ENCODE measurements around the gene SRI. TPM values are rescaled to one million over a fixed set of nuclear protein-coding genes. Genes with fewer than 3 reads are reported as not detected.
"Not testable (repeated sequence)": the region's sequence is repeated elsewhere in the genome, so short reads cannot be mapped to it uniquely, and the experiment has no call there.

The SRI gene, protein sequence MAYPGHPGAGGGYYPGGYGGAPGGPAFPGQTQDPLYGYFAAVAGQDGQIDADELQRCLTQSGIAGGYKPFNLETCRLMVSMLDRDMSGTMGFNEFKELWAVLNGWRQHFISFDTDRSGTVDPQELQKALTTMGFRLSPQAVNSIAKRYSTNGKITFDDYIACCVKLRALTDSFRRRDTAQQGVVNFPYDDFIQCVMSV
- 100 to 1,000 TPM in 2 of 3 donors, 10 to 100 TPM in 1; 54.6 to 117 (median 101) TPM for polyA plus RNA-seq

DNA sequence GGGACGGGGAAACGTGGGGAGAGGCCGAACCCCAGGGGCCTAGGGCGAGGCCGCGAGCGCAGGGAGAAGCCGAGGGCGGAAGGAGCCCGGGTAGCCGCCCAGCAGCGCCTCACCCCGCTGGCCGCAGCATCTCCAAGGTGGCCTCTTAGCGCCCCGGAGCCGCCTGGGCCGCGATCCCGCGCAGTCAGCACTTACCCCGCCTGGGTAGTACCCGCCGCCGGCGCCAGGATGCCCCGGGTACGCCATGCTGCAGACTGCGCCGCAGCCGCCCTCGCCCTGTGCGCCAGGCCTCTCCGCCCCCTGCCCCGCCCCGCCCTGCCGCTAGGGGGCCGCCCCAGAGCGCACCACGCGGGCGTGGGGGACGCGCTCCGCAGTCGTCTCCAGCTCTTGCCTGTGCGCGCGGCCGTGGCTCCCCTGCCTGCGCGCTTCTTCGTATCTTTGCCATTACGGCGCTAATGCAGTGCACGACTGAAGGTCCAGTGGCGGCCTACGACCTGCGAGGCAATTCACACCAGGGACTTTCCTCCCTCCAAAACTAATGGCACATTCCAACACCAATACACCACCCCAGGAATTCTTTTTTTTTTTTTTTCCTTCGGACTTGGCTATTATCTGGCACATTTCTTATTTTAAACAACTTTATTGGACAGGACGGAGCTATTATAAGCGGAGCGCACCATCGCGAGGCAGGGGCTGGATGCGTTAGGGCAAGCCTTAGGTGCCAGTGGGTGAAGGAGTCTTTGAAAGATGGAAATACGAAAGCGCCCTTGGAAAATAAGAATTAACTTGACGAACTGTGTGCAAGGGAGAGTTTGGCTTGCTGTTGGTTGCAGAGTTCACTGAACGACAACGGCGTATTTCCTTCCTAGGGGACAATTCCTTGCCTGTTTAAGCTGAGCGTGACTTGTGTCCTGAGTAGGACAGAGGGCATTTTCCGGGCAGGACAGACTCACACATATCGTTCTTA lies at the start of gene SRI:
SRI (minus strand) TSS at position 258 of the 967 bp plus-strand sequence; CDS start at position 246, 12 bp downstream.
- WGBS, 3 donors, result 0 to 1% (median 1%) methylated on average over 57 to 75 of the region's 75 CpGs
- H3K27ac ChIP-seq (ENCODE audit: low read depth, low read length), result peak within 1 kb of the TSS; percentile 45

DNA sequence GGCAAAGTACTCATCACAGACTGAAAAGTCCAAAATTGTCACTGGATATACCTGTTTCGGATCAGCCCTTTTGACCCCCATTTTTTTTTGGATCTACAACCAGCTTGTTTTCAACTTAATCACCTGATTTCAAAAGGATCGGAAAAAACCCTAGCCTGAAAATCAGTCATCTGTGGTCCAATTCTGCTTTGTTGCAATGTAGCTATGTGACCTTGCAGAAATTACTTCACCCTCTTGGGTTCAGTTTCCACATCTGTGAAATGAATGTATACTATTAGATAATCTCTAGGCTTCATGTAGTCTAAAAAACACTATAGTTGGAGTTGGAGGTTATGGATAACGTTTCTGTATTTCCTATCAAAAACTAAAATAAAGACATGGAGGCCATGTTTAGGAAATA lies 49.7 kb upstream of the SRI start:
- H3K27ac ChIP-seq (ENCODE audit: low read depth, low read length), result no peak overlapping the region
- 78 to 86% (median 79%) methylated on average over 3 of the region's 3 CpGs for WGBS, 3 donors

- no peak overlapping the region for H3K27ac ChIP-seq (ENCODE audit: low read depth, low read length)
- 32 to 53% (median 36%) methylated on average over 2 of the region's 2 CpGs for WGBS, 3 donors
Observed at GRCh38 chr7:88268858-88269257, 49.0 kb upstream of the SRI start.

DNA sequence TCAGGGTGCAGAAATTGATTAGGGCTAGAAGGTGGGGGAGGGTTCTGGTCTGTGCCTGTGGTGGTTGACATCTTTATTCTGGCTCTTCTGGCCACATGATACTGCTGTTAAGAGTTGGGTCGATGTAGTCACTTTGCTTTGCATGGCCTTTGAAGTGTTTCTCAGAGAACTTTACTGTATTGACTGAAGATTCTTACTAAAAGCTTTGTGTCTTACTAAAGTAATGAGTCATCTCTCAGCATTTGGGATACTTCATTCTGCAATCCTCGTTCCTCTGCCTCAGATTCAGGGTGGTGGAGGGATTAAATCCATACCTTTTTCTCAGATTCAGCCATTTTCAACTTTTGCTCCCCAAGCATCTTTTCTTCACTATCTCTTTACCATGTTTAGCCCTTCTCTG lies 48.2 kb upstream of the SRI start:
- no peak overlapping the region for H3K27ac ChIP-seq (ENCODE audit: low read depth, low read length)
- WGBS, 3 donors, result 67 to 88% (median 83%) methylated on average over 2 of the region's 2 CpGs

DNA sequence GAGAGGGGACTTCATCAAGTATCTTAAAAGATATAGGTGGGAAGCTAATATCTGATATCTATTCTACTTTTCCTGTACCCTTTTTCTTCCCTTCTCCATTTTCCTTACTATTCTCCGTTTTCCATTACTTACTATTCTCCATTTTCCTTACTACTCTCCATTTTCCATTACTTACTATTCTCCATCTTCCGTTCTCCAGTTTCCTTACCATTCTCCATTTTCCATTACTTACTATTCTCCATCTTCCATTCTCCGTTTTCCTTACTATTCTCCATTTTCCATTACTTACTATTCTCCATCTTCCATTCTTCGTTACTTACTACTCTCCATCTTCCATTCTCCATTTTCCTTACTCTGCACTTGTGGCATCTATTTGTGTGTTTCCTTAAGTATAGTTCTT lies 47.6 kb upstream of the SRI start:
- H3K27ac ChIP-seq (ENCODE audit: low read depth, low read length), result no peak overlapping the region
- WGBS, 3 donors, result 95 to 98% (median 95%) methylated on average over 4 of the region's 4 CpGs

- not testable (repeated sequence) for H3K27ac ChIP-seq (ENCODE audit: low read depth, low read length)
- WGBS, 3 donors, result 38 to 60% (median 54%) methylated on average over 3 of the region's 3 CpGs
Observed at GRCh38 chr7:88264987-88265386, 45.1 kb upstream of the SRI start.

GRCh38 chr7:88262562-88262961 lies 42.7 kb upstream of the SRI start:
- 88 to 95% (median 93%) methylated on average over 4 of the region's 4 CpGs for WGBS, 3 donors
- no peak overlapping the region for H3K27ac ChIP-seq (ENCODE audit: low read depth, low read length)

DNA sequence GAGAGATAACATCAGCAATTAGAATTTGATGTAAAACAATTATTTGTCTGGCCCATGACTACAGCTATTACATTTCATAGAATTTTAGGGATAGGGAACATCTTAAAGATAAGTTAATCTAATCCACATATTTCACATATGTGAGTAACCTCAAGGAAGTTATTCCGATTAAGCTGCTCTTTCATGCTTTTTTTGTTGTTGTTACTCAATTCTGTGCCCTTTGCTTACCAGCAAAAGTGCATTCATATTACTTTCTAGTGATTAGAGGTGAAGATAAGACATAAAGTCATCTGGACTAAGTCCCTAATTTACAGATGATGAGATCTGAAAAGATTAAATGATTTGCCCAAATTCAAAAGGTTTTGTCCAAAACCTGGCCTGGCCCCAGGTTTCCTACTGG lies 40.9 kb upstream of the SRI start:
- 85 to 95% (median 93%) methylated on average over 1 of the region's 1 CpG for WGBS, 3 donors
- no peak overlapping the region for H3K27ac ChIP-seq (ENCODE audit: low read depth, low read length)

GRCh38 chr7:88259656-88260380 lies 40.0 kb upstream of the SRI start:
- no peak overlapping the region for H3K27ac ChIP-seq (ENCODE audit: low read depth, low read length)
- 68 to 75% (median 73%) methylated on average over 2 of the region's 2 CpGs for WGBS, 3 donors

GRCh38 chr7:88258296-88258695 lies 38.5 kb upstream of the SRI start:
- not testable (repeated sequence) for H3K27ac ChIP-seq (ENCODE audit: low read depth, low read length)
- WGBS, 3 donors, result 94 to 96% (median 95%) methylated on average over 1 of the region's 1 CpG

- H3K27ac ChIP-seq (ENCODE audit: low read depth, low read length), result no peak overlapping the region
Observed at GRCh38 chr7:88256906-88257305, 37.1 kb upstream of the SRI start.

DNA sequence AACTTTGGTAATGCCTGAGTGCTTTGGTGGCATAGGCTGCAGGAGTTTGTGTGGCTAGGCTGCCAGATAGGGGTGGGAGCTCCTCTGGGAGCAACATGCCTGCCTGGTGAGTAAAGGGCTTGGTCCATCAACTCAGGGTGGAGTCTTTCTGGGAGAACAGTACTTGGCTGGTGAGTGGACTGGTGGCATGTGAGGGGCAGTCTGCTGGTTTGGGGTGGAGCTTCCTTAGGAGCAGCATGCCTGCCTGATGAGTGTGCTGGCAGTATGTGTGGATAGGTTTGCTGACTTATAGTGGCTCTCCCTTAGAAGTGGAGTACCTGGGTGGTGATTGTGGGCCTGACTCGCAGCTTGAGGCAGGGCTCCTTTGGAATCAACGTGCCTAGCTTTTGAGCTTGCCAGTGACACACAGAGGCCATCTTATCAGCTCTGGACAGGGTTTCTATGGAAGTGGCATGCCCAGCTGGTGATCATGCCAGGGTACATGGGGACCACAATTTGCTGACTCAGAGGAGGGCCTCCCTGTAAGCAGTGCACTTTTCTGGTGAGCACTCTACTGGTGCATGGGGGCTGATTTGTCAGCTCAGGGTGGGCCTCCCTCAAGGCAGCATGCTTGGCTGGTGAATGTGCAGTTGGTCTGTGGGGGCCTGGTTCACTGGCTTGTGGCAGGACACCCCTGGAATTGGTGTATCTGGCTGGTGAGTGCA lies 35.0 kb upstream of the SRI start:
- 71 to 95% (median 94%) methylated on average over 2 of the region's 2 CpGs for WGBS, 3 donors
- H3K27ac ChIP-seq (ENCODE audit: low read depth, low read length), result no peak overlapping the region

GRCh38 chr7:88253640-88254039 lies 33.8 kb upstream of the SRI start:
- H3K27ac ChIP-seq (ENCODE audit: low read depth, low read length), result no peak overlapping the region

DNA sequence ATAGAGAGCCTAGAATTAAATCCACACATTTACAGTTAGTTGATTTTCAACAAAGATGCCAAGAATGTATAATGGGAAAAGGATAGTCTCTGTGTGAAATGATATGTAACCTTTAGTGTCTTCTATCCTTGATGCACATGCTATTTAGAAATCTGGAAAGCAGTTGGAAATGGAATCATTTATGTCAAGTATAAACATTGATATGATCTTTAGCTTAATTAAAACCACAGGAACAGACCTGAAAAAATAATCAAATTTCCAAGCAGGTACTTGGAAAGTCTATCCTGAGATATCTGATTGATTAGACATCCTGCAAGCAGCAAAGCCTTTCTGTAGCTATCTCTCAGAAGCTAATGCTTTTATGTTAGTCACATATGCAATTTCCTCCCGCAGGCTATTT lies 24.4 kb upstream of the SRI start:
- WGBS, 3 donors, result 86 to 97% (median 96%) methylated on average over 1 of the region's 1 CpG
- H3K27ac ChIP-seq (ENCODE audit: low read depth, low read length), result no peak overlapping the region

DNA sequence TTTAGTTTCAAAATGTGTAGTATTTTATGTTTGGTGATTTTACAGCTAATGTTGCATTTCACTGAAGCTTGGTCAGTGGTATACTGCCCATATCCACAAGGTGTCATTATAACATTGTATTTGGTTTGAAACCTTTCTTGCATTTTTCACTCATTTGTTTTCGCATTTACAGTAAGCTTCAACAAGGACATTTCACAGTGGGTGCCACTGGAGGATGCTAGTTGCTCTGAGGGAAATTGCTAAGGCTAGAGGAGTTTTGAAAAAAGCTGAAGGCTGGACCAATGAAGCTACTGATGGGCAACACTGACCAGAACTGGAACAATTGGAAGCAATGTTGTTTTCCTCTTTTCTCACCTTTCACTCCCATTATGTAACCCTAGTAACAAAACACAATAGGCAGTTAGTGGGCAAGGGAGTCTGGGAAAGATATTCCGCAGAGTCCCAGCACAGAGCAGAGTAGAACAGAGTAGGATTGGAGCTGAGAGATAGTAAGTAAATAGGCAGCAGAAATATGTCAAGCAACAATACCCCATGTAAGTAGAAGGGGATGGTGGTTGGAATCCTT lies 23.6 kb upstream of the SRI start:
- no peak overlapping the region for H3K27ac ChIP-seq (ENCODE audit: low read depth, low read length)
- 21 to 33% (median 31%) methylated on average over 2 of the region's 2 CpGs for WGBS, 3 donors

DNA sequence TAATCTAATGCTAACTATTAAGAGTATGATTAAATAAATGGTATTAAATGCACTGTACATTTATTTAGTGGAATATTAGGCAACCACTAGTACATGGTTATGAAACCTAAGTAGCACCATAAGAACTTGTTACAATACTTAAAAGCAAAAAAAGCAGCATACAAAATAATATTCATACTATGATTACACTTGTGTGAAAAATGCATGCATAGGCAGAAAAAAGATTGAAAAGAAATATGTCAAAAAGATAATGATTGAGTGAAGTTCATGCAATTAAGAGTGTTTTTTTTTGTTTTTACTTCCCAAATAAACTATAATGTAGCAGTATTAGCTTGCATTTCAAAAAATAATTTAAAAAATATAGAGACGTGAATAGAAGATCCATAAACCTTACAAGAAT lies 20.0 kb upstream of the SRI start:
- 90 to 96% (median 93%) methylated on average over 1 of the region's 1 CpG for WGBS, 3 donors
- no peak overlapping the region for H3K27ac ChIP-seq (ENCODE audit: low read depth, low read length)

- no peak overlapping the region for H3K27ac ChIP-seq (ENCODE audit: low read depth, low read length)
Observed at GRCh38 chr7:88233828-88234227, 14.0 kb upstream of the SRI start.

DNA sequence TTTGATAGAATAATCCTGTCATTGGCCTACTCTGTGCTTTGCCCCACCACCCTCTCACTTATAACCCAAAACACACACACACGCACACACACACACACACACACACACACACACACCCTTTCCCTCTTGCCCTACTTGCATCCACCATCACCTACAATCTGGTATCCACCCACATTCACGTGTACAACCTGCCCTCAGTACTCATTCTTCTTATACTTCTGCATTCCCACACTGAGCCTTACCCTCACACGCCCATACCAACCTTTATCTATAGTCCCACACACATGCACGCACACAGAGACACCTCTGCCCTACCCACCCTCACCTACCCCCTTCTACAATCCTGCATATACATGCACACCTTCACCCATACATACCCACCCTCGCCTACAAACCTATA lies 10.8 kb upstream of the SRI start:
- no peak overlapping the region for H3K27ac ChIP-seq (ENCODE audit: low read depth, low read length)
- 79 to 93% (median 82%) methylated on average over 5 of the region's 5 CpGs for WGBS, 3 donors

Measured in adipose tissue (tissue), 3 donors.